HepG2 (cell line): ENCODE measurements around the gene SGF29. TPM values are rescaled to one million over a fixed set of nuclear protein-coding genes. Genes with fewer than 3 reads are reported as not detected.

Experiments
- ATAC-seq: fragments of 200-7000 bp; cut with Tn5 transposase; 3 replicates; pipeline ENCODE4 v1.9.1; 2020; ENCODE audit warnings: mild to moderate bottlenecking, moderate library complexity
- BruUV-seq: library from RNA; stranded (reverse); fragments of 400-500 nt; replicated peaks from 2 replicates; lab custom pipeline; 2021; lab: Mats Ljungman, UMichigan
- CTCF ChIA-PET: fragments of 300-600 bp; formaldehyde crosslinking; extraction: SDS; loops from one replicate; lab custom pipeline; 2021; ENCODE audit warnings: low total read pairs, inconsistent platforms, low intra/inter-chr PET ratio; lab: Yijun Ruan, JAX
- POLR2A ChIA-PET: fragments of 350-600 bp; sonication (Branson Sonifier 250); formaldehyde crosslinking; loops from one replicate; lab custom pipeline; 2020; ENCODE audit warnings: antibody characterized with exemption, inconsistent platforms; lab: Yijun Ruan, JAX
- DNase-seq: peaks from one replicate; pipeline ENCODE4 v3.0.0-alpha.2; 2015; ENCODE audit warnings: low spot score
- FAIRE-seq: peaks from 3 replicates; lab custom pipeline; 2011; peaks lifted over from hg19 to GRCh38; lab: Jason Lieb, UNC
- H2AFZ ChIP-seq: one replicate; pipeline ENCODE4 v1.6.1; 2011; ENCODE audit warnings: low read length, inconsistent platforms
- H3K27ac ChIP-seq: fragments of 300-600 bp; 3 replicates; pipeline ENCODE4 v1.8.0; 2011; ENCODE audit warnings: mixed run types, mild to moderate bottlenecking, mixed read lengths, low read length, inconsistent platforms; ENCODE audit not compliant: insufficient read depth; ENCODE audit errors: extremely low read length
- H3K27me3 ChIP-seq, 2 experiments: fragments of 200-600 bp in 1 of 2; 2 replicates in 1 of 2; 3 replicates in 1 of 2; pipeline versions ENCODE4 v1.6.0 to v1.8.0; 2011; ENCODE audit warnings: low read length in 2 of 2, mild to moderate bottlenecking in 2 of 2, moderate library complexity in 2 of 2, inconsistent platforms in 1 of 2; ENCODE audit not compliant: insufficient read depth in 2 of 2, control insufficient read depth in 1 of 2
- H3K36me3 ChIP-seq, 2 experiments: fragments of 200-600 bp in 1 of 2; replicated peaks in 1 of 2; 2 replicates in 1 of 2; 3 replicates in 1 of 2; pipeline versions ENCODE4 v1.5.1 to v1.8.0; 2011; ENCODE audit warnings: low read length in 2 of 2, inconsistent platforms in 1 of 2; ENCODE audit not compliant: insufficient read depth in 2 of 2, control insufficient read depth in 1 of 2
- H3K4me1 ChIP-seq: 2 replicates; pipeline ENCODE4 v1.5.1; 2012; ENCODE audit warnings: low read length, inconsistent platforms; ENCODE audit not compliant: insufficient read depth
- H3K4me2 ChIP-seq: 2 replicates; pipeline ENCODE4 v1.6.0; 2011; ENCODE audit warnings: low read depth, low read length, inconsistent platforms
- H3K4me3 ChIP-seq, 3 experiments: fragments of 200-600 bp in 1 of 3; sonication (generic), shearing (Covaris generic) in 1 of 3; replicated peaks in 1 of 3; 2 replicates each; pipeline ENCODE4 v1.5.1; 2011 to 2016; ENCODE audit warnings: low read length in 3 of 3, inconsistent platforms in 2 of 3, low read depth in 2 of 3, mild to moderate bottlenecking in 2 of 3, control low read depth in 1 of 3, mixed read lengths in 1 of 3; ENCODE audit not compliant: insufficient read depth in 1 of 3
- H3K79me2 ChIP-seq: one replicate; pipeline ENCODE4 v1.6.1; 2011; ENCODE audit warnings: low read length, inconsistent platforms; ENCODE audit not compliant: insufficient read depth
- H3K9ac ChIP-seq: 2 replicates; pipeline ENCODE4 v1.6.0; 2011; ENCODE audit warnings: mild to moderate bottlenecking, low read depth, low read length, inconsistent platforms; ENCODE audit not compliant: insufficient read depth
- H3K9me3 ChIP-seq: 2 replicates; pipeline ENCODE4 v1.5.1; 2012; ENCODE audit warnings: mild to moderate bottlenecking, low read length
- H4K20me1 ChIP-seq: 2 replicates; pipeline ENCODE4 v1.6.0; 2011; ENCODE audit warnings: inconsistent platforms, mild to moderate bottlenecking, low read length, moderate library complexity; ENCODE audit not compliant: insufficient read depth
- KDM6A ChIP-seq: IDR thresholded peaks from 2 replicates; pipeline ENCODE4 v1.6.1; 2016; ENCODE audit warnings: low read depth
- NRL ChIP-seq: sonication (generic); formaldehyde crosslinking; IDR thresholded peaks from 2 replicates; pipeline ENCODE4 v1.5.0; 2020; ENCODE audit warnings: missing genetic modification reagents, mild to moderate bottlenecking, moderate library complexity, borderline replicate concordance
- ONECUT2 ChIP-seq: sonication (generic); formaldehyde crosslinking; IDR thresholded peaks from 2 replicates; pipeline ENCODE4 v1.4.0; 2020; ENCODE audit warnings: missing genetic modification reagents
- POGZ ChIP-seq: sonication (generic); formaldehyde crosslinking; IDR thresholded peaks from 2 replicates; pipeline ENCODE4 v1.4.0; 2020; ENCODE audit warnings: mild to moderate bottlenecking, missing genetic modification reagents
- SMAD1 ChIP-seq: sonication (generic); formaldehyde crosslinking; IDR thresholded peaks from 2 replicates; pipeline ENCODE4 v1.4.0; 2020; ENCODE audit warnings: missing genetic modification reagents, low read depth, mild to moderate bottlenecking, borderline replicate concordance
- ZBTB44 ChIP-seq: sonication (generic); formaldehyde crosslinking; IDR thresholded peaks from 2 replicates; pipeline ENCODE4 v1.4.0; 2020; ENCODE audit warnings: missing genetic modification reagents
- ZNF331 ChIP-seq: sonication (generic); formaldehyde crosslinking; IDR thresholded peaks from 2 replicates; pipeline ENCODE4 v1.4.0; 2020; ENCODE audit warnings: missing genetic modification reagents
- ZNF670 ChIP-seq: sonication (generic); formaldehyde crosslinking; IDR thresholded peaks from 2 replicates; pipeline ENCODE4 v1.8.0; 2022; ENCODE audit warnings: mild to moderate bottlenecking, missing genetic modification reagents, borderline replicate concordance
- WGBS: methylation state at CpG from one replicate; pipeline ENCODE4 v1.1.6; 2017; ENCODE audit warnings: low lambda C conversion rate; 5-methylcytosine and 5-hydroxymethylcytosine counted together
- in situ Hi-C: cut with HindIII; loops from 2 replicates; pipeline ENCODE4 v1.10.0; 2017; ENCODE audit warnings: low pct_unique_long_range_greater_than_20kb; ENCODE audit not compliant: extremely low pct_ligation_motif_present
- intact Hi-C: fragments of 100-400 bp; cut with micrococcal nuclease; formaldehyde crosslinking; loops from one replicate; pipeline ENCODE4 v1.10.0; 2022; ENCODE audit not compliant: unreplicated experiment
- polyA plus RNA-seq, 8 experiments: library from polyadenylated mRNA; depleted of rRNA in 3 of 8; stranded (reverse) in 7 of 8; unstranded in 1 of 8; fragments of >200 nt; fragmentation: Illumina TruSeq in 4 of 8; extraction: Trizol in 4 of 8; gene quantifications; 2 replicates each; pipeline versions ENCODE4 v1.2.1 to v1.2.3, GENCODE V29; 2011 to 2016; ENCODE audit warnings: low read depth in 4 of 8, missing spikeins in 1 of 8, mixed read lengths in 1 of 8; ENCODE audit not compliant: insufficient read depth in 1 of 8
- total RNA-seq, 5 experiments: library from RNA; depleted of rRNA; stranded (reverse); fragments of >200 nt; fragmentation: Illumina TruSeq; extraction: Trizol; gene quantifications; 2 replicates each; pipeline ENCODE4 v1.2.3, GENCODE V29; 2016; ENCODE audit warnings: low read depth in 1 of 5
- TF ChIP-seq, protein P1 (sequence below): IDR thresholded peaks from 2 replicates; pipeline ENCODE4 v1.6.1; 2016; ENCODE audit warnings: mild to moderate bottlenecking
- TF ChIP-seq, protein P2 (sequence below): sonication (generic); formaldehyde crosslinking; IDR thresholded peaks from 2 replicates; pipeline ENCODE4 v1.5.0; 2020; ENCODE audit warnings: missing genetic modification reagents
- TF ChIP-seq, protein P3 (sequence below): sonication (generic); formaldehyde crosslinking; IDR thresholded peaks from 2 replicates; pipeline ENCODE4 v1.4.0; 2020; ENCODE audit warnings: missing genetic modification reagents
- TF ChIP-seq, protein P4 (sequence below): sonication (generic); formaldehyde crosslinking; IDR thresholded peaks from 2 replicates; pipeline ENCODE4 v1.4.0; 2020; ENCODE audit warnings: missing genetic modification reagents, borderline replicate concordance

SGF29 gene
- total and polyA plus RNA-seq, 2 of the 13 experiments (the other 11 are each of a cell fraction or from before 2014, with no cell fraction given): 5.0 to 29.4 TPM

DNA sequence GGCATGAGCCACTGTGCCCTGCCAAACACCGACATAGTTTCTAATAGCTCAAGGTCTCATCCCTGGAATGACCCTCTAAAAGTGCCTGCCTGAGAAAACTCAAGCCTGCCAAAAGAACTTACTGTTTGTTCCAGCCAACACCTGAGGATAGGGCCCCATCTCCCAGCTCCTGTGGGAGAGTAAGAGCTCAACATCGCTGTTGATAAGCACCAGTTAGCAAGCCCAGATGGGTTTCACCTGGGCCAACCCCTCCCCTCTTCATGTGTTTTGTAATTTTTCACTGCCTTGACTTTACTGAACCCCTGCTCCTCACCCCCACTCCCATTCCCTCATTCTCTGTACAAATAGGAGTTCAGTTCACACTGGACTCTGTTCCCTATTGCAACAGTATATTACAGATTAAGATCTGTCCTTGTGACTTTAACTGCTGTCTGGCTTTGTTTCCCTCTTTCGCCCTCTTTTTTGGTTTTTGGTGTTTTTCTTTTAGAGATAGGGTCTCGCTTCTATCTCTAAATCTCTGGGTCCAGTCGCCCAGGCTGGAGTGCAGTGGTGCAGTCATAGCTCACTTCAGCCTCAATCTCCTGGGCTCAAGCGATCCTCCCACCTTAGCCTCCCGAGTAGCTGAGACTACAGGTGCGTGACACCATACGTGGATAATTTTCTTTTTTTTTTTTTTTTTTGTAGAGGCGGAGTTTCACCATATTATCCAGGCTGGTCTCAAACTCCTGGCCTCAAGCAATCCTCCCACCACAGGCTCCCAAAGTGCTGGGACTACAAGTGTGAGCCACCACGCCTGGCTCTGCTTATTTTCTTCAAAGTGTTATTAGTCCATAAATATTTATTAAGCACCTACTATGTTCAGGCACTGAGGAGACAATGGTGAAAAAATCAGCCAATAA, 27.3 kb upstream of the SGF29 start:
- peak overlapping the region in 2 of 3 experiments; percentile 26 to 27; a peak in 4 of 6 replicates for H3K4me3 ChIP-seq
- peaks cover 74% of the 10 kb centered on the region for H3K4me1 ChIP-seq
- no peaks in the 10 kb centered on the region for H3K79me2 ChIP-seq
- DNase-seq (peak; percentile 99), FAIRE-seq (peak; percentile 99), ATAC-seq (peak; percentile 90)
- in situ Hi-C loops: no loop called here
- H3K9me3 ChIP-seq: no peaks in the 10 kb centered on the region
- TSS peak; percentile 54 for BruUV-seq
- intact Hi-C loops: no loop called here
- peak overlapping the region; percentile 31; the same call in 1 of the 2 replicates for H3K9ac ChIP-seq
- H3K36me3 ChIP-seq: no peaks in the 10 kb centered on the region
- CTCF ChIA-PET: no interaction called here
- H3K4me2 ChIP-seq: peak overlapping the region; percentile 72
- H2AFZ ChIP-seq: no peak overlapping the region
- 8% methylated on average over 11 of the region's 11 CpGs for WGBS
- H3K27ac ChIP-seq: peak overlapping the region; percentile 80
- H4K20me1 ChIP-seq: no peaks in the 10 kb centered on the region
- no peaks in the 10 kb centered on the region for H3K27me3 ChIP-seq
- POLR2A ChIA-PET: interaction anchor here (0.6 to 3.0 kb wide), 12 partner anchors 8 to 365 kb away, joined by 3 to 23 read pairs (median 4); partner anchors contain the start of genes CLN3, NUPR1, SULT1A1 and SULT1A2
- TF ChIP-seq ZNF670: peak; percentile 64; the same call in 1 of the 2 replicates
- TF ChIP-seq, protein P1, sequence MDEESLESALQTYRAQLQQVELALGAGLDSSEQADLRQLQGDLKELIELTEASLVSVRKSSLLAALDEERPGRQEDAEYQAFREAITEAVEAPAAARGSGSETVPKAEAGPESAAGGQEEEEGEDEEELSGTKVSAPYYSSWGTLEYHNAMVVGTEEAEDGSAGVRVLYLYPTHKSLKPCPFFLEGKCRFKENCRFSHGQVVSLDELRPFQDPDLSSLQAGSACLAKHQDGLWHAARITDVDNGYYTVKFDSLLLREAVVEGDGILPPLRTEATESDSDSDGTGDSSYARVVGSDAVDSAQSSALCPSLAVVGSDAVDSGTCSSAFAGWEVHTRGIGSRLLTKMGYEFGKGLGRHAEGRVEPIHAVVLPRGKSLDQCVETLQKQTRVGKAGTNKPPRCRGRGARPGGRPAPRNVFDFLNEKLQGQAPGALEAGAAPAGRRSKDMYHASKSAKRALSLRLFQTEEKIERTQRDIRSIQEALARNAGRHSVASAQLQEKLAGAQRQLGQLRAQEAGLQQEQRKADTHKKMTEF (CRISPR knock-in tag): peak; percentile 97
- no peak for TF ChIP-seq NRL
- TF ChIP-seq, protein P2, sequence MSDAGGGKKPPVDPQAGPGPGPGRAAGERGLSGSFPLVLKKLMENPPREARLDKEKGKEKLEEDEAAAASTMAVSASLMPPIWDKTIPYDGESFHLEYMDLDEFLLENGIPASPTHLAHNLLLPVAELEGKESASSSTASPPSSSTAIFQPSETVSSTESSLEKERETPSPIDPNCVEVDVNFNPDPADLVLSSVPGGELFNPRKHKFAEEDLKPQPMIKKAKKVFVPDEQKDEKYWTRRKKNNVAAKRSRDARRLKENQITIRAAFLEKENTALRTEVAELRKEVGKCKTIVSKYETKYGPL: no peak
- no peak; the same call in 1 of the 2 replicates for TF ChIP-seq SMAD1 (CRISPR knock-in tag)
- peak; percentile 95; the same call in 1 of the 2 replicates for TF ChIP-seq ZNF331 (CRISPR knock-in tag)
- TF ChIP-seq, protein P3, sequence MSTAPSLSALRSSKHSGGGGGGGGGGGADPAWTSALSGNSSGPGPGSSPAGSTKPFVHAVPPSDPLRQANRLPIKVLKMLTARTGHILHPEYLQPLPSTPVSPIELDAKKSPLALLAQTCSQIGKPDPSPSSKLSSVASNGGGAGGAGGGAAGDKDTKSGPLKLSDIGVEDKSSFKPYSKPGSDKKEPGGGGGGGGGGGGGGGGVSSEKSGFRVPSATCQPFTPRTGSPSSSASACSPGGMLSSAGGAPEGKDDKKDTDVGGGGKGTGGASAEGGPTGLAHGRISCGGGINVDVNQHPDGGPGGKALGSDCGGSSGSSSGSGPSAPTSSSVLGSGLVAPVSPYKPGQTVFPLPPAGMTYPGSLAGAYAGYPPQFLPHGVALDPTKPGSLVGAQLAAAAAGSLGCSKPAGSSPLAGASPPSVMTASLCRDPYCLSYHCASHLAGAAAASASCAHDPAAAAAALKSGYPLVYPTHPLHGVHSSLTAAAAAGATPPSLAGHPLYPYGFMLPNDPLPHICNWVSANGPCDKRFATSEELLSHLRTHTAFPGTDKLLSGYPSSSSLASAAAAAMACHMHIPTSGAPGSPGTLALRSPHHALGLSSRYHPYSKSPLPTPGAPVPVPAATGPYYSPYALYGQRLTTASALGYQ: peak; percentile 89
- TF ChIP-seq POGZ: peak; percentile 87
- TF ChIP-seq ONECUT2 (CRISPR knock-in tag): no peak
- TF ChIP-seq, protein P4, sequence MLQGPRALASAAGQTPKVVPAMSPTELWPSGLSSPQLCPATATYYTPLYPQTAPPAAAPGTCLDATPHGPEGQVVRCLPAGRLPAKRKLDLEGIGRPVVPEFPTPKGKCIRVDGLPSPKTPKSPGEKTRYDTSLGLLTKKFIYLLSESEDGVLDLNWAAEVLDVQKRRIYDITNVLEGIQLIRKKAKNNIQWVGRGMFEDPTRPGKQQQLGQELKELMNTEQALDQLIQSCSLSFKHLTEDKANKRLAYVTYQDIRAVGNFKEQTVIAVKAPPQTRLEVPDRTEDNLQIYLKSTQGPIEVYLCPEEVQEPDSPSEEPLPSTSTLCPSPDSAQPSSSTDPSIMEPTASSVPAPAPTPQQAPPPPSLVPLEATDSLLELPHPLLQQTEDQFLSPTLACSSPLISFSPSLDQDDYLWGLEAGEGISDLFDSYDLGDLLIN (CRISPR knock-in tag): no peak; the same call in 1 of the 2 replicates
- TF ChIP-seq KDM6A: peak; percentile 99
- TF ChIP-seq ZBTB44 (CRISPR knock-in tag): no peak
